Neutrophil (primary cell): ENCODE measurements around the gene BMP3.
"Not testable (repeated sequence)": the region's sequence is repeated elsewhere in the genome, so short reads cannot be mapped to it uniquely, and the experiment has no call there.

Experiments
- H3K27ac ChIP-seq: fragments of 200-600 bp; sonication (generic); 2 replicates; pipeline ENCODE4 v1.5.1; 2016; ENCODE audit warnings: mild to moderate bottlenecking, moderate library complexity
- H3K27me3 ChIP-seq: fragments of 200-600 bp; sonication (generic); 2 replicates; pipeline ENCODE4 v1.6.0; 2016; ENCODE audit warnings: mild to moderate bottlenecking
- H3K36me3 ChIP-seq: fragments of 200-600 bp; sonication (generic); 2 replicates; pipeline ENCODE4 v1.5.1; 2017
- H3K4me1 ChIP-seq, 2 experiments: fragments of 200-600 bp in 1 of 2; sonication (generic) in 1 of 2; 1 replicate in 1 of 2; 2 replicates in 1 of 2; pipeline versions ENCODE4 v1.5.1 to v1.6.1; 2013 to 2016; ENCODE audit warnings: low read depth in 1 of 2, low read length in 1 of 2, mild to moderate bottlenecking in 1 of 2, moderate library complexity in 1 of 2; ENCODE audit not compliant: control insufficient read depth in 1 of 2, insufficient read depth in 1 of 2
- H3K4me3 ChIP-seq, 2 experiments: fragments of 200-600 bp in 1 of 2; sonication (generic) in 1 of 2; 1 replicate in 1 of 2; 2 replicates in 1 of 2; pipeline ENCODE4 v1.5.1; 2013 to 2016; ENCODE audit warnings: low read depth in 1 of 2, low read length in 1 of 2, mild to moderate bottlenecking in 1 of 2, moderate library complexity in 1 of 2
- H3K9me3 ChIP-seq: fragments of 200-600 bp; sonication (generic); 2 replicates; pipeline ENCODE4 v1.5.1; 2016
- CTCF ChIP-seq: fragments of 200-600 bp; sonication (generic); IDR thresholded peaks from 2 replicates; pipeline ENCODE4 v1.5.1; 2016; ENCODE audit warnings: antibody characterized with exemption

The BMP3 gene

GRCh38 chr4:81003597-81004111, 26.9 kb upstream of the BMP3 start:
- Histone ChIP-seq H3K27me3 (no peaks in the 10 kb centered on the region), H3K36me3 (no peaks in the 10 kb centered on the region), H3K27ac (no peak overlapping the region)

DNA sequence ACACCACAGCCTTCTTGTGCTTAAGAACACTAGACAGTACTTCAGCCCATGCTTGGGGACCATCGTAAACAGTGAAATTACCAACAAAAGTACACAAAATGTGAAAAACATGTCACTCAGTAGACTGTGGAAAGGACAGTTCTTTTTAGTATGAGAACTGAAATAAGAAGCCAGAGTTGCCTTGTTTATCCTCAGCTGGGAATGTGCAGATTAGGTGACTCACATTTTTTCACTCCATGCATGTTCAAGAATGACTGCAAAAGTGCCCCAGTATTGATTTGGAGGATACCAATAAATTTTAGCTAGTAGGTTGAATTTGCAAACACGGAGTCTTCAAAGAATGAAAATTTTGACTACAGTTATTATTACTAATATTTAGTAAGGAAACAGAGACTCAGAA, 23.1 kb upstream of the BMP3 start:
- no peaks in the 10 kb centered on the region for H3K36me3 ChIP-seq
- no peak overlapping the region for H3K4me3 ChIP-seq
- no peaks in the 10 kb centered on the region for H3K9me3 ChIP-seq
- H3K4me1 ChIP-seq = no peaks in the 10 kb centered on the region
- H3K27me3 ChIP-seq = no peaks in the 10 kb centered on the region
- no peak for TF ChIP-seq CTCF
- no peak overlapping the region for H3K27ac ChIP-seq

More at GRCh38 chr4:81003597-81004111, 26.9 kb upstream of the BMP3 start:
- Histone ChIP-seq H3K9me3 (no peaks in the 10 kb centered on the region), H3K4me3 (no peak overlapping the region), H3K4me1 (no peaks in the 10 kb centered on the region)
- no peak for TF ChIP-seq CTCF

DNA sequence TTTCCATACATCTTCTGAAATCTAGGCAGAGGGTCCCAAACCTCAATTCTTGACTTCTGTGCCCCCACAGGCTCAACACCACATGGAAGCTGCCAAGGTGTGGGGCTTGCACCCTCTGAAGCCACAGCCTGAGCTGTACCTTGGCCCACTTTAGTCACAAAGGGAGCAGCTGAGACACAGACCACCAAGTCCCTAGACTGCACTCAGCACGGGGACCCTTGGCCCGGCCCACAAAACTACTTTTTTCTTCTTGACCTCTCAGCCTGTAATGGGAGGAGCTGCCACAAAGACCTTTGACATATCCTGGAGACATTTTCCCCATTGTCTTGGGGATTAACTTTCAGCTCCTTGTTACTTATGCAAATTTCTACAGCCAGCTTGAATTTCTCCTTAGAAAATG, 13.9 kb upstream of the BMP3 start:
- not testable (repeated sequence) for H3K4me3 ChIP-seq, H3K27me3 ChIP-seq, H3K4me1 ChIP-seq, H3K36me3 ChIP-seq, H3K9me3 ChIP-seq, H3K27ac ChIP-seq

- Histone ChIP-seq H3K4me1 (no peaks in the 10 kb centered on the region), H3K27me3 (peaks cover 14% of the 10 kb centered on the region), H3K27ac (no peak overlapping the region), H3K36me3 (no peaks in the 10 kb centered on the region), H3K9me3 (no peaks in the 10 kb centered on the region), H3K4me3 (no peak overlapping the region)
- no peak for TF ChIP-seq CTCF
These were observed 11.5 kb upstream of the BMP3 start for GRCh38 chr4:81019006-81019405.

DNA sequence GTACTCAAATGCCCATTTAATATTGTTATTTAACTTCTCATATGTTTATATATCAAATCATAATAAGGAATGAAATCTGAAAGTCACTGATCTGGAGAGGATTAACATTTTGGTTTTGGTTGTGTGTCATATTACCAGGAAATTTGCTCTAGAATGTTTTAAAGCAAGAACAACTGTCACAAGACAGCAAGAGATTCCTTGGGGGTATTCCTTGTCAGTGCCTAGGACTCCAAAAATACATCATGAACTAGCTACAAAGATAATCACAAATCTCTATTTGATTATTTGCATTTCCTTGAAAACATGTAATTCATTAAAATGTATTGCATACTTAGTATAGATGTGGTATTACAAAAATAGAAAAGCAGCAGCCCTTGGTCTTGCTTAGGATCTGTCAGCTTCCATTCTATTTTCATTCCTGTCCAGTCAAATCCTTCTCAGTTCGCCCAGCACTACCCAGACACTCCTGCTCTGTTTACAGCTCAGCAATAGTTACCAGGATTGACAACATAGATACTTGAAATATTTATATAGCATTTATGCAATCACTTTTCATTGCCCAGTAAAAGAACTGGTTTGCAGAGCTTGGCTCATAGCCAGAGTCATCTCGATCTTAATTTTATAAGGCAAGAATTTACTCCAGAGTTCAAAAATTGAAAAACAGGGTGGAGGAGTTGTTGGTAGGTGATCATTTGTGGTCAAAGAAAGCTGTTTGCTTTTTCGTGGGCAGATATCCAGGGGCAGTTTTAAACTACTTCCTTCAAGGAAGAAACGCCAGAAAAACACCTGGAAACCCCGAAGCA, 9.2 kb upstream of the BMP3 start:
- Histone ChIP-seq H3K4me3 (no peak overlapping the region), H3K27ac (no peak overlapping the region), H3K27me3 (peaks cover 24% of the 10 kb centered on the region), H3K4me1 (no peaks in the 10 kb centered on the region), H3K9me3 (no peaks in the 10 kb centered on the region), H3K36me3 (no peaks in the 10 kb centered on the region)
- TF ChIP-seq CTCF = no peak

DNA sequence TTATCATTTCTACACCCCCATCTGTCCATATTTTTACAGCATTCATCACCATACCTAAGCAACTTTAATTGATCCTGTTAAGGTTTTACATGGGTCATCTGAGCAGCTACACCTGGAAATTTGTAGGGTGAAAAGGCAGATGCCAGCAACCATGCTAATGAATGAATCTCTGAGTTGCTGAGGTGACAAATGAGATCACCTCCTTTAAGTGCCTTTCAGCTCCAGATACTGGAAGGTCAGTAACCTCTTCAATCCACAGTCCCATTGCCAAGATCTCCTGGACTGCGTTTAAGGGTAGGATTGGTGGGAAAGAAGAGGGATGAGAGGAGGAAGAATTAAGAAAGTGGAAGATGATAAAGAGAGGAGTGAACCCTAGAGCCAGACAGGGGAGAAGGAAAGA, 8.5 kb upstream of the BMP3 start:
- Histone ChIP-seq H3K9me3 (no peaks in the 10 kb centered on the region), H3K27ac (no peak overlapping the region), H3K4me3 (no peak overlapping the region), H3K4me1 (no peaks in the 10 kb centered on the region), H3K36me3 (no peaks in the 10 kb centered on the region), H3K27me3 (peaks cover 30% of the 10 kb centered on the region)
- TF ChIP-seq CTCF = no peak
